Measurements from ENCODE around the gene TP53INP2.

TP53INP2 gene

GRCh38 chr20:34732523-34732922, 28.4 kb downstream of the TP53INP2 start:
- no peak for DNase-seq

- no peak for DNase-seq
Measured at GRCh38 chr20:34736106-34736735, 32.1 kb downstream of the TP53INP2 start.

GRCh38 chr20:34743039-34743438, 38.9 kb downstream of the TP53INP2 start:
- no peak for DNase-seq

GRCh38 chr20:34744340-34744739, 40.2 kb downstream of the TP53INP2 start:
- no peak for DNase-seq

- DNase-seq: no peak
Measured at GRCh38 chr20:34744847-34745246, 40.7 kb downstream of the TP53INP2 start.

GRCh38 chr20:34746674-34747073, 42.5 kb downstream of the TP53INP2 start:
- DNase-seq: no peak

- no peak for DNase-seq
Measured at GRCh38 chr20:34747479-34747878, 43.3 kb downstream of the TP53INP2 start.

- no peak for DNase-seq
Measured at GRCh38 chr20:34748709-34749108, 44.6 kb downstream of the TP53INP2 start.

GRCh38 chr20:34750484-34750883, 46.3 kb downstream of the TP53INP2 start:
- no peak for DNase-seq

- DNase-seq: no peak
Measured at GRCh38 chr20:34751453-34751852, 47.3 kb downstream of the TP53INP2 start.

GRCh38 chr20:34753706-34754461, 49.7 kb downstream of the TP53INP2 start:
- DNase-seq: no peak

- no peak for DNase-seq
Measured at GRCh38 chr20:34754611-34755010, 50.5 kb downstream of the TP53INP2 start.

GRCh38 chr20:34755367-34755766, 51.2 kb downstream of the TP53INP2 start:
- DNase-seq: no peak

- DNase-seq: no peak
Measured at GRCh38 chr20:34762031-34762555, 57.9 kb downstream of the TP53INP2 start.
